HG03378 (cell line): ENCODE data around the gene CYSLTR2.
"Not testable (repeated sequence)": the region's sequence is repeated elsewhere in the genome, so short reads cannot be mapped to it uniquely, and the experiment has no call there.

ENCODE experiments used
- ATAC-seq: cut with Tn5 transposase; IDR thresholded peaks from one replicate; pipeline ENCODE4 v1.9.1; 2021; ENCODE audit warnings: mild to moderate bottlenecking, moderate library complexity; ENCODE audit not compliant: unreplicated experiment

CYSLTR2 gene

GRCh38 chr13:48644141-48644540 lies 9.6 kb upstream of the CYSLTR2 start:
- no peak for ATAC-seq

GRCh38 chr13:48644951-48645350 lies 8.8 kb upstream of the CYSLTR2 start:
- ATAC-seq = no peak

DNA sequence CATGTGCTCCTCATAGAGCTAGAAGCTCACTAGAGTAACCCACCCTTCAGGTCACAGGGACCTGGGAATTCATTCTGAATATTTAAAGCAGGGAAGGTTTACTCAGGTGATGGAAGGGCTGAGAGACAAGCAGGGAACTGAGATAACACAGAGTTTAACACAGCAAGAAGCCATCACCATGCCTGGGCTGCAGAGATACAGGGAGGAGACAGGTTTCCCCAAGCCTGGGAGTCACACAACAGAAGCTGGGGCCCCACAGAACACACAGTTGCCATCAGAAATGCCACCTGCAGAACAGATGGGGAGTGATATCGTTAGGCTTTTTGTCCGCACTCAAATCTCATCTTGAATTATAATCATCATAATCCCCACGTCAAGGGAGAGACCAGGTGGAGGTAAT lies 7.9 kb upstream of the CYSLTR2 start:
- no peak for ATAC-seq

DNA sequence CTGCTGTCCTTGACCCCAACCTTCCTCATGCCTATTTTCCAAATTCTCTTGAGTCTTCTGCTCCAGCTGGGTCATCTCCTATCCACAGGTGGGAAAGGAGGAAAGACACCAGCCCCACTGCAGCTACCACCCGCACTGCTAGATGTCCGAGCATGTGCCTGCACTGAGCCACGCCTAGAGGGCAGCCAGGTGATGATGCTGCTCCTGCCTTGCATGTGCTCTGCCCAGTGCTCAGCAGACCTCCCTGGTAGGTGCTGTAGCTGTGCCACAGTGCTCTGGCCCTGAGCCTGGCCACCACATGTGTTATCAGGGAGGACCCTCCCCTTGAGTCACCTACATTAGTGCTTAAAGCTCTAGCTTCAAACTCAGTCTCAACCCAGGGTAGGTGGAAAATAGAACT lies 6.9 kb upstream of the CYSLTR2 start:
- no peak for ATAC-seq

DNA sequence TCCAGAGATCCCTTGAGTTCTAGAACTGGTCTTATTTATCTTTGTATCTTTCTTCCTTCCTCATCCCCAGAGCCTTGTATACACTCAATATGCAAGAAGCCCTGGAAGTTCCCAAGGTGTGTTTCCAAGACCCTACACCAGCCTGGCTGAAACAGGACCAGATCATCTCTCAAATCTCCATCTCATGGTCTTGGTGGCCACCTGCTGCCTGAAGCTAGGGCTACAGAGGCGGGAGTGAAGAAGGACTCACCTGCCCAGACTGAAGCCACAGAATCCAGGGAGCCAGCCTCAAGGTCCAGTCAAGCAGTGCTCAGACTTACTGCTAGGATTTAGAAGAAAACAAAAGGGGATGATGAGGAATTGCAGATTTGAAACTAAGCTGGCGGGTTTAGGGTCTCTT lies 6.1 kb upstream of the CYSLTR2 start:
- ATAC-seq = no peak

- ATAC-seq = no peak
Observed at GRCh38 chr13:48648446-48648845, 5.3 kb upstream of the CYSLTR2 start.

DNA sequence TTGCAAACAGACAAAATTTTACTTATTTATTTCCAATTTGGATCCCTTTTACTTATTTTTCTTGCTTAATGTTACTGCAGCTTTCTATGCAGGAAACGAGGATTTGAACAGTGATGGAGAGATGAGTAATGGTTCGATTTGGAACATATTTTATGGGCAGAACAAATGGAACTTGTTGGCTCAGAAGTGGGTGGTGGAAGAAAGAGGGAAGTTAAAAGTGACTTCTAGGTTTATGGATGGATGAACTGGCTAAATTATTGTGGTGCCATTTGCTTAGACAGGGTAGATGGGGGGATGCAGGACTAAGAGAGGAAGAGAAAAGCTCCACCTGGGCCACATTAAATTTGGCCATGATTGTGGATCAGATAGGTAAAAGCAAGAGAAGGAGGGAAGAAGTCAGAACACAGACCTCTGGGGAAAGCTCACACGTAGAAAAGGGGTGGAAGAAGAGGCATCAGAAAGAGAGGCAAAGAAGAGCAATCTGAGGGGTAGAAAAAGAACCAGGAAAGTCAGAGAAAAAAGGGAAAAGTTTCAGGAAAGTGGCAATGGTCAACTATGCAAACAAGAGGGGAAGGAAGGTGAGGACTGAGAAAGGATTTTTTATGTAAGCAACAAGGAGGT lies 768 bp upstream of the CYSLTR2 start:
- ATAC-seq = no peak

DNA sequence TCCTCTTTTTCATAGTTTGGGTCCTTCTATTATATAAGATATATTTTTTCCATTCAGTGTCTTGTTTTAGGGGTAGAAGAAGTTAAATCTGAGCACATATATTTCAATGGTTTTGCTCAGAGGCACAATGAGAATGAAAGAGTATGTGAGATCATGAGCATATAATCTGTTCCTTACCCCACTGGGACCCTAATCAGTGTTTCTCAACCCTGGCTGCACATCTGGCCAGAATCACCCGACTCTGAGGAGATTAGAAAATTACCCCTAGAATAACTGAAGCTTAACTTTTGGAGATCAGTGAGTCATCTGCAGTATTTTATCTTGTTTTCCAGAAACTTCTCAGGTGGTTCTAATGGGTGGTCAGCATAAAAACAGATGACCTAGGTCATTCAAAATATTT lies 782 bp downstream of the CYSLTR2 start:
- ATAC-seq = no peak

- no peak for ATAC-seq
Observed at GRCh38 chr13:48655291-48655690, 1.6 kb downstream of the CYSLTR2 start.

GRCh38 chr13:48656608-48657007 lies 2.9 kb downstream of the CYSLTR2 start:
- ATAC-seq = no peak

GRCh38 chr13:48660361-48661076 lies 6.8 kb downstream of the CYSLTR2 start:
- no peak for ATAC-seq

DNA sequence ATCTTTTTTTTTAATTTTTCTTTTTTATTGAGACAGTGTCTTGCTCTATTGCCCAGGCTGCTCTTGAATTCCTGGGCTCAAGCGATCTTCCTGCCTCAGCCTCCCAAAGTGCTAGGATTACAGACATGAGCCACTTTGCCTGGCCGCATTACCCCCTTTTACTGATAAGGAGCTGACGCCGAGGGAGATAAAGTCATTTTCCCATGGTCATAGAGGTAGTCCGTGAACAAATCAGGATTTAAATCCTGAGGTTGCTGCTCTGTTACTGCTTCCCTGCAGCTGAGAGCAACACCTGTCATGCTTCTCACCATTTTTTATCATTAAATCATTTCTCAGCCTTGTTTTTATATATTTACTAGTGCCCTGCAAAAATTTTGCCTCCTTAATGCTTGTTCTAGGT lies 7.4 kb downstream of the CYSLTR2 start:
- ATAC-seq = no peak

- no peak for ATAC-seq
Observed at GRCh38 chr13:48662226-48662625, 8.5 kb downstream of the CYSLTR2 start.

- ATAC-seq = no peak
Observed at GRCh38 chr13:48667136-48667535, 13.4 kb downstream of the CYSLTR2 start.

DNA sequence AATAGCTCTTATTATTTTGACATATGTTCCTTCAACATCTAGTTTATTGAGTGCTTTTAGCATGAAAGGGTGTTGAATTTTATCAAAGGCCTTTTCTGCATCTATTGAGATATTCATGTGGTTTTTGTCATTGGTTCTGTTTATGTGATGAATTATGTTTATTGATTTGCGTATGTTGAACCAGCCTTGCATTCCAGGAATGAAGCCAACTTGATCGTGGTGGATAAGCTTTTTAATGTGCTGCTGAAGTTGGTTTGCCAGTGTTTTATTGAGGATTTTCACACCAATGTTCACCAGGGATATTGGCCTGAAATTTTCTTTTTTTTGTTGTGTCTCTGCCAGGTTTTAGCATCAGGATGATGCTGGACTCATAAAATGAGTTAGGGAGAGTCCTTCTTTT lies 17.7 kb downstream of the CYSLTR2 start:
- ATAC-seq = not testable (repeated sequence)

DNA sequence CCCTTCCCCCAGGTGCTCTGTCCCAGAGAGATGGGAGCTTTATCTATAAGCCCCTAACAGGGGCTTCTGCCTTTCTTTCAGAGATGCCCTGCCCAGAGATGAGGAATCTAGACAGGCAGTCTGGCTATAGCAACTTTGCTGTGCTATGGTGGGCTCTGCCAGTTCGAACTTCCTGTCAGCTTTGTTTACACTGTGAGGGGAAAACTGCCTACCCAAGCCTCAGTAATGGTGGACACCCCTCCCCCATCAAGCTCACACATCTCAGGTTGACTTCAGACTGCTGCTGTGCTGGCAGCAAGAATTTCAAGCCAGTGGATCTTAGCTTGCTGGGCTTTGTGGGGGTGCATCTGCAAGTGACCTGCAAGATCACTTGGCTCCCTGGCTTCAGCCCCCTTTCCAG lies 21.5 kb downstream of the CYSLTR2 start:
- ATAC-seq = no peak

- no peak for ATAC-seq
Observed at GRCh38 chr13:48678316-48678715, 24.6 kb downstream of the CYSLTR2 start.

DNA sequence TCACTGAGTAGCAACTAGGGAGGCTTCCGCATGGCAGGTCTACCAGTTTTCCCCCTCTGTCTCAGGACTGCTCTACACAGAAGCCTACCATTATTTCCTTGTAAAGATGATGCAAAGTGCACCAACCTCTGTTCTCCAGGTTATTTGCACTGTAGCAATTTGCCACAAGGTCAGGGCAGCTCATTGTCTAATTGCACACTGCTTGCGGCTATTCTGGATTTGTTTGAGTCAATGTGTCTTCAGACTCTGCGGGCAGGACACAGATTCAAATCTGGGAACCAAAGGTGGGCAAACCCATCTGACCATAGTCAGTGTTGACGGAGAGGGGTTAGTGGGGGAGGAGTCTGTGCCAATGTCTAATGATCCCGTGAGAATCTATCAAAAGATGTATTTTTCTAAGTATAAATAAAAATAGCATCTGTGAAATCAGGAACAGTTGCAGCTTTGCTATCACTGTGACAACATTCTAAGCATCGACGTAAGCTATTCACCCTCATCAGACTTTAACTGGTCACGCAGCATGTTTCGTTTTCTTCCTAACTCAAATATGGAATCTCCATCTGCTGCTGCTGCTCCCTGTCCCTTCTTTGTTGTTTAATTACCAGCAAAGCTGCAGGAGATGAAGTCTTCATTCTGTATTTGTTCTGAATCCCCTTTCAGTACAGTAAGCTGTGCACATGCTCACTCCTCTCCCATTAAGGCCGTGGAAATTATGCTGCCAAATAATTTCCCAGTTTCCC lies 26.4 kb downstream of the CYSLTR2 start:
- no peak for ATAC-seq

DNA sequence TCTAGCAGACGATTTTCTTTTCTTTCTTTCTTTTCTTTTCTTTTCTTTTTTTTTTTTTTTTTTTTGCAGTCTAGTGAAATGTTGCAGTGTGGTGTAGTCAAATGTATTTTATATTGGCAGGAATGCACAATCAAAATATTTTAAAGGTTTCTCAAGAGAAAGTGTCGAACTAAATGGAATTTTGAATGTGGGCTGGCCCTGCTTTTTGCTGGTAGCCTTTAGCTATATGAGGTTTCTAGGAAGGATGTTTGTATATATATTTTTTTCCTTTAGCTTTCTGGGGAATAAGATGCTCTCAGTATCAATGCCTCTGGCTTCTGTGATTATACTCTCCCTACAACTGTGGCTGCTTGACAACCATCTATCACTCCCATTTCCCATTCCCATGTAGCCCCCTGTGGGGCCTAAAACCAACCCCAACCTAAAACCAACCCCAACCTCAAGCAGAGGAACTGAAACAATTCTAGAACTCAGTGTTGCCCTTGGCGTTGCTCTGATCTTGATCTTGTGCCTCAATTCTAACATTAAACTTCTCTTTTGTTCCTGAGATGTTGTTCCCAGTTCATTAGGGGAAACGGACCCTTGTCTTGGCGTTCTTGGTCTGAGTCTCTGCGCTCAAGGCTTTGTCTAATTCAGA lies 27.1 kb downstream of the CYSLTR2 start:
- ATAC-seq = no peak

- no peak for ATAC-seq
Observed at GRCh38 chr13:48681905-48682304, 28.2 kb downstream of the CYSLTR2 start.

DNA sequence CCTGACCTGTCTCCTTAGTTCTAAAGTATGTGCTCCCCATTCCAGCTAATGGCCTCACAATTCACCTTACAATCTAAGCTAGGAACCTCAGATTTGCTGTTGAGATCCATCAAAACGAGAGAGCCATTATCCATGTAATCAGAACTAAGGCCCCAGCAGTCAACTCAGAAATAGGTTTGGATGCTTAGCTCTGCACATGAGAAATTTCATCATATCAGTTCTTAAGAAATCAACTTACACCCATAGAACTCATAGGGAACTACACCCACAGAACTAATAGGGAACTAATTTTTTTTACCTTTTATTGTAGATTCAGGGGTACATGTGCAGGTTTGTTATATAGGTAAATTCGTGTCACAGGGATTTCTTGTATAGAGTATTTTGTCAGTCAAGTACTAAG lies 28.7 kb downstream of the CYSLTR2 start:
- ATAC-seq = no peak
